HFFc6 (cell line): ENCODE data around the gene TMEM192. TPM values are rescaled to one million over a fixed set of nuclear protein-coding genes. Genes with fewer than 3 reads are reported as not detected.

Source experiments
- DNase-seq: peaks from one replicate; pipeline ENCODE4 v3.0.0-alpha.2; 2018
- H3K27ac Mint-ChIP-seq: 2 replicates; pipeline ENCODE4 v1.8.0; 2020; ENCODE audit warnings: mild to moderate bottlenecking, mixed read lengths
- H3K27me3 Mint-ChIP-seq: 2 replicates; pipeline ENCODE4 v1.8.0; 2021; ENCODE audit warnings: mild to moderate bottlenecking, moderate library complexity, mixed read lengths; ENCODE audit not compliant: insufficient read depth
- H3K36me3 Mint-ChIP-seq: 2 replicates; pipeline ENCODE4 v1.8.0; 2021; ENCODE audit warnings: low read depth, mixed read lengths
- H3K4me1 Mint-ChIP-seq: 2 replicates; pipeline ENCODE4 v1.8.0; 2020; ENCODE audit warnings: low read depth, mixed read lengths
- H3K4me3 Mint-ChIP-seq: 2 replicates; pipeline ENCODE4 v1.8.0; 2020; ENCODE audit warnings: mild to moderate bottlenecking, moderate library complexity, mixed read lengths
- H3K9me3 Mint-ChIP-seq: 2 replicates; pipeline ENCODE4 v1.8.0; 2020; ENCODE audit warnings: mild to moderate bottlenecking, mixed read lengths
- long read RNA-seq: library from polyadenylated mRNA; unstranded; transcript quantifications from one replicate; pipeline ENCODE4 v2.0.0, GENCODE V29; 2019
- total RNA-seq, 6 experiments: library from RNA; stranded (reverse); fragmentation: NEBNext Ultra II Directional; extraction: Animal tissue kit (Norgen Biotek cat#: 25700); gene quantifications; 2 replicates in 1 of 6; 3 replicates in 5 of 6; pipeline ENCODE4 v1.2.3, GENCODE V29; 2021
- TF ChIP-seq, protein P1 (sequence below): fragments of 200-600 bp; sonication (generic); IDR thresholded peaks from 2 replicates; pipeline ENCODE4 v1.5.0; 2021; ENCODE audit warnings: antibody characterized with exemption, mild to moderate bottlenecking

Gene TMEM192
- total RNA-seq: 10 to 100 TPM; 11.5 to 16.3 (median 15.7) TPM
- long read RNA-seq, full-length matches to known transcripts: 9 of 12 reads
- long read RNA-seq, partial matches to known transcripts: 2 of 12 reads
- long read RNA-seq, other reads (novel, unspliced or antisense): 1 of 12 reads

DNA sequence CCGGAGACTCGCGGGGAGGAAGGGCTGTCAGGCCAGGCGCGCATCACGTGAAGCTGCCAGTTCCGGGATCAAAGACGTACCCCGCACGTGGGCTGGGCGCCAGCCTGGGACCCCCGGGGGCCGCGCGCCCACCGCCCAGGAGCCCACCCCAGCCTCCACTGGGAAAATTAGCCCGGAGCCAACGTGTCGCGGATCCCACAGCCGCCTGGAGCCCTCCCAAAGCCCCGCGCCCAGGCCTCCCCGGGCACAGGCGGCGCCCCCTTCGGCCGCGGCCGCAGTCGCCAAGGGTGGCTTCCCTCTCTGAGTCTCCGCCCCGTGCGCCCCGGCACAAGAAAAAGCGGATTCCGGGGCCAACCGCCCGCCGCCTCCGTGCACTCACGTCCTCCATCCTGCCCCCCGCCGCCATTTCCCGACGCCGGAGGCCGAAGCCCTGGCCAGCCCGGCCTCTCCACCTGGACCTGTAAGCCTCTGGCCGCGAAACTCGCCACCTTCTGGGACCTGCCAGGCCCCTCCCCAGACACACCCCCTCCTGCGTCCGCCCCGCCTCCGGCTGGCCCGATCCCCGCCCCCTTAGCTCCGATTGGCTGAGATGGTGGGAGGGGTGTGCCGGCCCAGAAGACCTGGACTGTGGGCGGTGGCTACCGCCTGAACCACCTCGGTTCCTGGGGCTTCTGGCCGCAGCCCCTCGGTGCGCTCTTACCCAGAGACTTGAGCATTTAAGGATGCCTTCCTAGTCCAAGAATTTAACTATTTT is at the start of gene TMEM192:
Gene TMEM192, minus strand, starts transcription at position 493 of the 754 bp plus-strand sequence. Its CDS starts 87 bp downstream, at position 406.
- Mint-ChIP-seq H3K4me3 (peak within 1 kb of the TSS; percentile 98), H3K36me3 (no peaks in the 10 kb centered on the region), H3K27me3 (peaks cover 12% of the 10 kb centered on the region), H3K27ac (peak within 1 kb of the TSS; percentile 90), H3K4me1 (peaks cover 21% of the 10 kb centered on the region), H3K9me3 (no peaks in the 10 kb centered on the region)
- TF ChIP-seq, protein P1, sequence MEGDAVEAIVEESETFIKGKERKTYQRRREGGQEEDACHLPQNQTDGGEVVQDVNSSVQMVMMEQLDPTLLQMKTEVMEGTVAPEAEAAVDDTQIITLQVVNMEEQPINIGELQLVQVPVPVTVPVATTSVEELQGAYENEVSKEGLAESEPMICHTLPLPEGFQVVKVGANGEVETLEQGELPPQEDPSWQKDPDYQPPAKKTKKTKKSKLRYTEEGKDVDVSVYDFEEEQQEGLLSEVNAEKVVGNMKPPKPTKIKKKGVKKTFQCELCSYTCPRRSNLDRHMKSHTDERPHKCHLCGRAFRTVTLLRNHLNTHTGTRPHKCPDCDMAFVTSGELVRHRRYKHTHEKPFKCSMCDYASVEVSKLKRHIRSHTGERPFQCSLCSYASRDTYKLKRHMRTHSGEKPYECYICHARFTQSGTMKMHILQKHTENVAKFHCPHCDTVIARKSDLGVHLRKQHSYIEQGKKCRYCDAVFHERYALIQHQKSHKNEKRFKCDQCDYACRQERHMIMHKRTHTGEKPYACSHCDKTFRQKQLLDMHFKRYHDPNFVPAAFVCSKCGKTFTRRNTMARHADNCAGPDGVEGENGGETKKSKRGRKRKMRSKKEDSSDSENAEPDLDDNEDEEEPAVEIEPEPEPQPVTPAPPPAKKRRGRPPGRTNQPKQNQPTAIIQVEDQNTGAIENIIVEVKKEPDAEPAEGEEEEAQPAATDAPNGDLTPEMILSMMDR: no peak; the same call in 1 of the 2 replicates
- DNase-seq: peak; percentile 82

DNA sequence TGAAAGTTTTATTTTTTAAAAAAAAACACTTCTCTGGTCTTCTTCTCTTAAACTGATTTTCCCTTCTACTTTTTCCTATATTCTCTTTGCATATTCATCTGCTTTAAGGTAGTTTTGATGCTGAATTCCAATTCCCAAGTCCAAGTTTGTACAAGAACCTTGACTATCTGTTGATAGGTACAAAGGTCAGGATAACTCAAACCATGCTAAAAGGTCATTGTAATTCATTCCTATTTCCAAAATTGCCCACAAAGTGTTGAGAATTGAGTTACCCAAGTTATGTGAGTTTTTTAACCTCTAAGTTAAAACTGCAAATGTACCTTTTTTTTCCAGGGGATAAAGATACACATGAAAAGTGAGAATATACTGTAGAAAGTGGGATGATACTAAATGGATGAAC is 46.1 kb upstream of the TMEM192 start:
- no peaks in the 10 kb centered on the region for H3K4me1 Mint-ChIP-seq
- peaks cover 2% of the 10 kb centered on the region; the same call in 1 of the 2 replicates for H3K27me3 Mint-ChIP-seq
- TF ChIP-seq, protein P1: no peak
- H3K36me3 Mint-ChIP-seq: no peaks in the 10 kb centered on the region
- DNase-seq: no peak
- H3K4me3 Mint-ChIP-seq: no peak overlapping the region
- no peak overlapping the region for H3K27ac Mint-ChIP-seq
- H3K9me3 Mint-ChIP-seq: no peaks in the 10 kb centered on the region

DNA sequence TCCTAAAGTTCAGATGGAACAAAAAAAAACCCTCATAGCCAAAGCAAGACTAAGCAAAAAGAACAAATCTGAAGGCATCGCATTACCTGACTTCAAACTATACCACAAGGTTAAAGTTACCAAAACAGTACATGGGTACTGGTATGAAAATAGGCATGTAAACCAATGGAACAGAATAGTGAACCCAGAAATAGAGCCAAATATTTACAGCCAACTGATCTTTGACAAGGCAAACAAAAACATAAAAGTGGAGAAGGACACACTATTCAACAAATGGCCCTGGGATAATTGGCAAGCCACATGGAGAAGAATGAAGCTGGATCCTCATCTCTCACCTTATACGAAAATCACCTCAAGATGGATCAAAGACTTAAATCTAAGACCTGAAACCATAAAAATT is 44.2 kb upstream of the TMEM192 start:
- Mint-ChIP-seq H3K4me1 (peaks cover under 1% of the 10 kb centered on the region), H3K4me3 (no peak overlapping the region), H3K27ac (no peak overlapping the region), H3K36me3 (no peaks in the 10 kb centered on the region), H3K9me3 (no peaks in the 10 kb centered on the region), H3K27me3 (peaks cover 2% of the 10 kb centered on the region; the same call in 1 of the 2 replicates)
- TF ChIP-seq, protein P1: no peak
- no peak for DNase-seq

DNA sequence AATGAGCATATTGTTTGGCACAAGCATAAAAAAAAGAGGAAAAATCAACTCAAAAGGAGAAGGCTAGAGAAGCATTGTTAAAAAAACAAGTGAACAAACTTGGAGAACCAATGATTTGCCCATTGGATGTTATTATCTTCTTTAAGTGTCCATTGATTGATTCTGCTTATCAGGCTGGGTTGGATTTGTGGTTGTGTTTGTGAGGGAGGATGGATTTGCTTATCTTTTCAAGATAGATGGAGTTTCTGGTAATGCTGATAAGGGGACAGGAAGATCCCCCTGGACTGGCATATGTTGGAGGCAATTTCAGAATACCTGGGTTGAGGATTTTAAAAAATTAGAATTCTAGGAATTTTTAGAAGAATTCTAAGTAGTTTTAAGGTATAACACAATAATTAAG is 41.8 kb upstream of the TMEM192 start:
- Mint-ChIP-seq H3K27ac (no peak overlapping the region), H3K4me3 (no peak overlapping the region), H3K9me3 (no peaks in the 10 kb centered on the region), H3K4me1 (peaks cover 8% of the 10 kb centered on the region), H3K36me3 (no peaks in the 10 kb centered on the region), H3K27me3 (peaks cover 2% of the 10 kb centered on the region; the same call in 1 of the 2 replicates)
- TF ChIP-seq, protein P1: no peak
- DNase-seq: no peak

DNA sequence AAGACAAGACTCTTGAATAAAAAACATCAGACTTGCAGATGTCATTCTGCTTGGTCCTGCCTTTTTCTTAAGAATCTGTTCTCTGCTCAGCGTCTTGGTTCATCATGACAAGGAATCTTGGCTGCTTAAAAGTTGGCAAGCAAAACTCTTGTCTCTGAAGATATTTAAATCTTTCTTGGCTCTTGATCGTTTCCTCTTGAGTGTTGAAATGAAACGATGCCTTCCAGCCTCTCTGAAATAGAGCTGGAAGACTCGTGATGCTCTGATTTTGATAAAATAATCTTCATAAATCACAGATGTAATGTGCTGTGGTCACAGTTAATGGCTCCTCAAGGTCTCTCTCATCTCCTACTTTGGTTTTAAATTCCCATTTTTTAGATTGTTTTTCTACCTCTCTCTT is 39.9 kb upstream of the TMEM192 start:
- Mint-ChIP-seq H3K27ac (no peak overlapping the region), H3K9me3 (no peaks in the 10 kb centered on the region), H3K4me3 (no peak overlapping the region), H3K27me3 (peaks cover 2% of the 10 kb centered on the region), H3K36me3 (no peaks in the 10 kb centered on the region), H3K4me1 (peaks cover 8% of the 10 kb centered on the region)
- TF ChIP-seq, protein P1: no peak
- no peak for DNase-seq
